Occipital lobe (tissue), 2 donors: ENCODE measurements around the gene MYCN. TPM values are rescaled to one million over a fixed set of nuclear protein-coding genes. Genes with fewer than 3 reads are reported as not detected.
"Not testable (repeated sequence)": the region's sequence is repeated elsewhere in the genome, so short reads cannot be mapped to it uniquely, and the experiment has no call there.

Experiments
- DNase-seq: peaks from one replicate; lab custom pipeline; 2025; lab: John Stamatoyannopoulos, UW
- total RNA-seq: library from RNA; depleted of rRNA; stranded (reverse); fragments of >200 nt; gene quantifications from one replicate; pipeline ENCODE4 v1.2.3, GENCODE V29; 2014

The MYCN gene
- total RNA-seq, 1 donor from 2014 or later: 75.5 TPM

DNA sequence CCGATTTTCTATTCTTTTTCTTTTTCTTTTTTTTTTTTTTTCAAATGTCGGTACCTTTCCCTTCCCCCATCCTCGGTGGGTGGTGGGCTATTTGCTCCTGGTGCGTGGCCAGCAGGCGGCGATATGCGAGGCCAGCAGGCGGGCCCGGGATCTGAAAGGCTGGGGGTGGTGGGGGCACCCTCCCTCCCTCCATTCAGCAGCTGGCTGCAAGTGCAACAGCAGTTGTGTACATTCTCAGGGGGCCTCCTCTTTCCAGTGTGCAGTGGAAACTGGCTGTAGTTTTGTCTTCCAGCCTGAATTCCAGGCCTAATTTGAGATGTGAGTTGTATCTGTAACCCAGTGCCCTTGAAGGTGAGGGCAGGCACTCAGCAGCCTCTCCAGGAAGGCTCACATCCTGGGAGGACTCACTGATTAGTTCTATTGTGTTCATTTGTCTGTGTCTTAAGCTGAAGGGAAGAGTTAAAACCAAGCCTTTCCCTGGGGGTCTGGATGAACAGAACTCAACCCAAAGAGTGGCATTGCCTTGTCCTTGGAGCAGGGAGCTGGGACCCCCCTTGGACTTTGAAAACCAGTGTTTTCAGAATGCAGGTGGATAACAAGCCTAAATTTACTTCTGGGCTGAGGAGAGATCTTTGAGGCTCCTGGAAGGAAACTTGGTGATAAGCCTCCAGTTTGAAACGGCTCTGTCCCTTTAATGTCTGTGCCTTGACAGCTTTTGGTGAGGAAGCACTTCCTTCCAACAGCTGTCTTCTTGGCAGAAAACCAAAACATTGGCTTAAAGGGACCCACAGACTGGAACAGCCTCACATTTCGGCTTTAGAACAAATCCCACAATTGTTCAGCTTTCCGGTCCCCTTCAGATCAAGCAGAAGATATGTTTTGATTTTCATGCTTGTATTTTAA, 3.3 kb downstream of the MYCN start:
- DNase-seq: peak; percentile 22

DNA sequence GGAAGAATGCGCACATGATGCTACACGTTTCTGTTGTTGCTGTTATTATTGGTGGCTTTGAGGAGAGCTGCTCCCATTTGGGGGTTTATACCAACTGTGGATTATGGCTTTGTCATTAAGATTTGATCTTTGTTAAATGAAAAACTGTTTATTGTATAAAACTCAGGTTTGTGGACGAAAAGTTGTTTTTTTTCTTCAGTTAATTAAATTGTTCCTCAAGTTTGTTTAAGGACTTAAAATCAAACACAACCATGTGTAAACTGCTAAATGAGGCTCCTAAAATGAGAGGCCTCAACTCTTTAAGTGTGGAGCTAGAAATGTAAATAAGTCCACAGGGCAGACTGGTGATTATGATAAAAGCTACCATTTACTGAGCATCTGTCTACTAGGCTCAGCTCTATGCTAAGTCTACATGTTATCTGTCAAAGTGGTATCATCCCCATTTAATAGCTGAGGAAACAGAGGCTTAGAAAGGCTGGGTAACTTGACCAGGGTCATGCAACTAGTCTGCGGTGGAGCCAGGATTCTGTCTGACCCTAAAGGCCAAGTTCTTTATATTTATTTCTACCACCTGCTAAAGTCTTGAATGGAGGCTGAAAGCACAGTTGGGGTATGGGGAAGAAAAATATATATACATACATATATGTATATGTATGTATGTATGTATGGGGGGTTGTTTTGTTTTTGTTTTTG, 4.1 kb downstream of the MYCN start:
- DNase-seq: no peak

DNA sequence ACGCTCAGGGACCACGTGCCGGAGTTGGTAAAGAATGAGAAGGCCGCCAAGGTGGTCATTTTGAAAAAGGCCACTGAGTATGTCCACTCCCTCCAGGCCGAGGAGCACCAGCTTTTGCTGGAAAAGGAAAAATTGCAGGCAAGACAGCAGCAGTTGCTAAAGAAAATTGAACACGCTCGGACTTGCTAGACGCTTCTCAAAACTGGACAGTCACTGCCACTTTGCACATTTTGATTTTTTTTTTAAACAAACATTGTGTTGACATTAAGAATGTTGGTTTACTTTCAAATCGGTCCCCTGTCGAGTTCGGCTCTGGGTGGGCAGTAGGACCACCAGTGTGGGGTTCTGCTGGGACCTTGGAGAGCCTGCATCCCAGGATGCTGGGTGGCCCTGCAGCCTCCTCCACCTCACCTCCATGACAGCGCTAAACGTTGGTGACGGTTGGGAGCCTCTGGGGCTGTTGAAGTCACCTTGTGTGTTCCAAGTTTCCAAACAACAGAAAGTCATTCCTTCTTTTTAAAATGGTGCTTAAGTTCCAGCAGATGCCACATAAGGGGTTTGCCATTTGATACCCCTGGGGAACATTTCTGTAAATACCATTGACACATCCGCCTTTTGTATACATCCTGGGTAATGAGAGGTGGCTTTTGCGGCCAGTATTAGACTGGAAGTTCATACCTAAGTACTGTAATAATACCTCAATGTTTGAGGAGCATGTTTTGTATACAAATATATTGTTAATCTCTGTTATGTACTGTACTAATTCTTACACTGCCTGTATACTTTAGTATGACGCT, 5.8 kb downstream of the MYCN start:
- DNase-seq: no peak

DNA sequence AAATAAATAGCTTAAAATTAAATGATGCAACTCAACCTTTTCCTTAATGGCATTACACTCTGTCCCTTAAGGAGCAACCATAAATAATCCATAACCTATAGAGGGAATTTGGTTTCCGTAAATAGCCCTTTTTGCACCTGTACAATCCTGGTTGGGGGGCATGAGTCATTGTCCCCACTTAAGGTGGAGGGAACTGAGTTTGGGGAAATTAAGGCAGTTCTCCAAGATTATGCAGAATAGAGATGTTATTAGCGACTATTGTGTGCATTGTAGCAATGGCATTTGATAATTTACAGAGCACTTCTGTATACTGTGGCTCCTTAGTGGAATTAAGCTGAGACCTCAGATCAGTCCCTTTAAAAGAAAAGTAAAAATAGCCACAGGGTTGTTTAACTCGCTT, 6.6 kb downstream of the MYCN start:
- DNase-seq: no peak

DNA sequence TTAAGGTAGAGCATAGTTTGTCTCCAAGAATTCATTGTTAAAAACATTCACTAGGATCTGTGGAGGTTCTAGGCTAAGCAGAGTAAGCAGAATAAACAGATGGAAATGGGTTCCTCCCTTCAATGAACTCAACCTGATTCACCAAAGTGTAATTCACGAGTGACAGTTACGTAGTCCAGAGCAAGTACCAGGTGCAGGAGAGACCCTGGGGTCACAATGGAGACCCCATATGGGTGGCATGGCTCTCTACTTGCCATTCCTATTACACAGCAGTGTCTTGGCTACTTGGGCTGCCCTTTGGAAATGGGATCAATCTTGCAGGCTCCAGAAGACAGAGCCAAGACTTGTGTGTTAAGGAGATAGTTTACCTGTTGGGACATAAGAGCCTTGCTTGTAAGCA, 7.1 kb downstream of the MYCN start:
- DNase-seq: no peak

DNA sequence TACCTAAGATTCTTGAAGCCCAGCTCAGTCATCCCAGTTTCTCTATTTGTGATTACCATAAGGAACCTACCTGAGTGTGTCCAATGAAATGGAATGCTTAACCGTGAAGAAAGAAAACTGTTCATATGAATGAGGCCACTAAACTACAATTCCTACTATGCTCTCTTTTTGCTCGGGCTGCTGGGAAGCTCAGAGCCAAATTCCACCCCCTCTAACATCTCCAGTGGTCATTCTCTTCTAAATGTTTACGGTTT, 8.3 kb downstream of the MYCN start:
- DNase-seq: no peak

DNA sequence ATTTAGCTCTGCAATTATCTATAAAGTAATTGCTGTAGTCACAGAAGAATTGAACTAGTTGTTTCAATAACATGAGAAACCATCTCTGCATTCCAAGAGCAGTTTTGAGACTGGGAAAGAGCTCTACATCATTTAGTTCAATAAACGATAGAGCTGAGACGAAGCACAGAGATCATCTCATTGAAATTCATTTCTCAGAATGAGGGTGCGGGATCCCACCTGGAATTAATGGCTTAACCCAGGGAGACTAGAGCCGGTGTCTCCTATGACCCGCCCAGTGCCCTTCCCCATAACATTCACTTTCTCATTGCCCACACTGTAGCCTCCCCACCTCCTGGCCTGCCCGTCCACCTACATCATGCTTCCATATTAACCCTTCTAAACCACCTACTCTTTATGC, 8.8 kb downstream of the MYCN start:
- no peak for DNase-seq

DNA sequence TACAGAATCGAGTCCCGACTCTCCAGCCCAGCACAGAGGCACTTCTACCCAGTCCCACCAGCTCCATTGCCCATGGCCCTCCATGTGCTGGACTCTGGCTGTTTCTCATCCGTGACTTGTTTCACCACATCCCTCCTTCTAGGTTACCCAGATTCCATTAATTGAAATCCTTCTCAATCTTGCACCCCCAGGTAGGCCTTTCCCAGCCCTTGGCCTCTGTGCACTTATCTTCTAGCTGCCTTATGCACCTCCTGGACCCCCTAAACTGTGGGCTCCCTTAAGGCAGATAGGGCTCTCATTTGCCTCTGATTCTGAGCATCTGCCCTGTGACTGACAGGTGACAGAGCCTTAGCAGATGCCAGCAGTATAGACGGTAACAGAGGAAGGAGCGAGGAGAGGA, 9.2 kb downstream of the MYCN start:
- DNase-seq: no peak

DNA sequence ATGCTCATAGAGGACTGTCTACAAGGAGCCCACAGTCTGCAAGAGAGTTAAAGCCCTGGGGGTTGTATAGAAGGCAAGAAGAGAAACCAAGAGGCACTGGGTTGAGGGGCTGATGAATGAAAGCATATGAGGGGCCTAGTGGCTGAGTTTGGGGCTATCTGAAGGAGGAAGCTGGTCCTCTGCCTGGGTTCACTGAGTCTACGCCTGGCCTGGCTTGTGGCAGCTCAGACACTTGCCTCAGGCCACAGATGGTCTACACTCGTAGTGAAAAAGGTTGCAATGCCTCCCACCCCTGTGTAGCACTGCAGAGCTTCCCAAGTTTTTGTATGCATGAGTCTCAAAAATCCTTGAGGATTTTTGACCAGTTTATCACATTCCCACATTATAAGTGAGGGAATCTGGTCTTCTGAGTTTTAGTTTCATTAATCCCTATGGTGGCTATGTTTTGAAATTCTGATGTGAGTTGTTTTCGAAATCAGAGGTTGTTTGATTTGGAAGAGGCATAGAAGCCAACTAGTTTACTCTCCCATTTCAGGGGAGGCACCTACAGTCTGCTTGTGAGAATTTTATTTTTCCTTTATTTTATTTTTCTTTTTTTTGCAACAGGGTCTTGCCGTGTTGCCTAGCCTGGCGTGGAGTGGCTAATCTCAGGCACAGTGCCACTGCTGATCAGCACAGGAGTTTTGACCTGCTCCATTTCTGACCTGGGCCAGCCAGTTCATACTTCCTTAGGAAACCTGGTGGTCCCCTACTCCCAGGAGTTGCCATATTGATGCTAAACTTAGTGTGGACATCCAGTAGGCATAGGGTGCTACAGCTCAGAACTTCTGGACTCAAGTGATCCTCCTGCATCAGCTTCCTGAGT, 10.0 kb downstream of the MYCN start:
- no peak for DNase-seq

DNA sequence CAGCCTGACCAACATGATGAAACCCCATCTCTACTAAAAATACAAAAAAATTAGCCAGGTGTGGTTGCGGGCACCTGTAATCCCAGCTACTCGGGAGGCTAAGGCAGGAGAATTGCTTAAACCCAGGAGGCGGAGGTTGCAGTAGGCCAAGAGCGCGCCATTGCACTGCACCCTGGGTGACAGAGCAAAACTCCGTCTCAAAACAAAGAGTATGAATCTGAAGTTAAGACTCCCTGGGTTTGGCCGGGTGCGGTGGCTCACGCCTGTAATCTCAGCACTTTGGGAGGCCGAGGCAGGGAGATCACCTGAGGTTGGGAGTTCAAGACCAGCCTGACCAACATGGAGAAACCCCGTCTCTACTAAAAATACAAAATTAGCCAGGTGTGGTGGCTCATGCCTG, 11.6 kb downstream of the MYCN start:
- not testable (repeated sequence) for DNase-seq

DNA sequence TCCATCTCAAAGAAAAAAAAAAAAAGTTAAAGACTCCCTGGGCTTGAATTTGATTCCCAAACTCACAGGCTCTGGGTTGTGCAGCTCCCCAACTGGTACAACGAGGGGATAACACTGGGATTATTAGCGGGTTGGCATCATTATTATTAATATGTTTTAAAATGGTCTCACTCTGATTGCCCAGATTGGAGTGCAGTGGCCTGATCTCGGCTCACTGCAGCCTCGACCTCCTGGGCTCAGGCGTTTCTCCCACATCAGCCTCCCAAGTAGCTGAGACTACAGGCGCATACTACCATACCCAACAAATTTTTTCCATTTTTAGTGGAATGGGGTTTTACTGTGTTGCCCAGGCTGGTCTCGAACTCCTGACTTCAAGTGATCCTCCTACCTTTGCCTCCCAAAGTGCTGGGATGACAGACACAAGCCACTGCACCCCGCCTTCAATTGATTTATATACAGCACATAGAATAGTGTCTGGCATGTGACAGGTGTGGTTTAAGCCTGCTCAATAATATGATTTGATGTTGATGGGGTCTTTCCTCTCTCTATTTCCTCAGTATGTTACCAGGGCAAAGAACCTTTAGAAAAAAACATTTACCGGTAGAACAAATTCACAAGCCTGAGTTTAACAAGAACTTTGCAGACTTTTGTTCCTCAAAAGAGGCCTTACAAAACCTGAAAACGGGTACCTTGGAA, 12.2 kb downstream of the MYCN start:
- no peak for DNase-seq

DNA sequence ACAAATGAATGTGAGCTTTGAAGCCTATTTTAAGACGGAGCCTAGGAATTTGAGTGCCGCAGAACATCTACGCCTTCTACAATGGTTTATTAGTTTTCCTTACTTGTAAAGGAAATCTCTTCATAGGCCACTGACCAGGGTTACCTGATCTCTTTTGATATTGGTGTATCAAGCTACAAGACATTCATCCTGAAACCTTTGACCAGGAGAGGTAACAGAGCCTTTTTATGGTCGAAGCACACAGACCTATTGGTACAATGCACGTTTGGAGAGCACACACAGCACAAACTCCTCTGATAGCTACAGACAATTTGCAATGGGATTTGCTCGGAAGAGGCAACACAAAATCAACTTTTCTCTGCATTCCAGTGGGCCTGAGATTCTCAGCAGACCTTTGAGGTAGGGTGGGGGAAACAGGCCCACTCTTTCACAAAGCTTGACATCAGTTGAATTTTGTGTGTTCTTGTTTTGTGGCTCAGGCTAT, 12.8 kb downstream of the MYCN start:
- no peak for DNase-seq

DNA sequence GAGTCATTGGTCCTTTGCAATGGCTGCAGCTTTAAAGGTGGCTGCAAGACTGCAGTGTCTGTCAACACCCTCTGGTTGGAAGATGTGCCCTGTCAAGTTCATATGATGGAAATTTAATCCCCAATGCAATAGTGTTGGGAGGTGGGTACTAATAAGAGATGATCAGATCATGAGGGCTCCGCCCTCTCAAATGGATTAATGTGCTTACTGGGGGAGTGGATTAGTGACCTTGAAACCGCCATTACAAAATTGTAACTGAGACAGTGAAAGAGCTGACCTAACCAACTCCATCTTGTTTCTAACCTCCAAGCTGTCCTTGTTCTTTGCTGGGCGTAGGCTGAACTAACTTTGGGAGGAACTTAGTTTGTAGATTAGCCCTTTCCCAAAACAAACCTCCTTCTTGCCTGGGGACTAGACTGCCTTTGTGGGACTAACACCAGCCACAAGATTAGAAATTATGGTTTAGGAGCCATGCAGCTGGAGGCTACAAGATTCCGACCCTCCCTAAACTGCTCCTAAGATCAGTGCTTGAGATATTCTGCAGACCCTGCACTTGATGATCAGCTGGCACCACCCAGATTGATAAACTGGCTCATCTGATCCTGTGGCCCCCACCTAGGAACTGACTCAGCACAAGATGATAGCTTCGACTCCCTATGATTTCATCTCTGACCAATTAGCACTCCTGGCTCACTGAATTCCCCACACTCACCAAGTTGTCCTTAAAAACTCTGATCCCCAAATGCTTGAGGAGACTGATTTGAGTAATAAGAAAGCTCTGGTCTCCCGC, 13.7 kb downstream of the MYCN start:
- DNase-seq: no peak

DNA sequence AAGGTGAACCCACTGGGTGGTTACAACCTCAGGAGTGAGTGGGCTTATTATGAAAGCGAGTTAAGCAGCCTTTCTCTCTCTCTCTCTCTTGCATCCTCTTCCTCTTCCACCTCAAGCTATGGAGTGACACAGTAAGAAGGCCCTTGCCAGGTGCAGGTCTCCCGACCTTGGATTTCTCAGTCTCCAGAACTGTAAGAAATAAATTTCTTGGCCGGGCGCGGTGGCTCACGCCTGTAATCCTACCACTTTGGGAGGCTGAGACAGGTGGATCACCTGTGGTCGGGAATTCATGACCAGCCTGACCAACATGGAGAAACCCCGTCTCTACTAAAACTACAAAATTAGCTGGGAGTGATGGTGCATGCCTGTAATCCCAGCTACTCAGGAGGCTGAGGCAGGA, 14.4 kb downstream of the MYCN start:
- DNase-seq: no peak

DNA sequence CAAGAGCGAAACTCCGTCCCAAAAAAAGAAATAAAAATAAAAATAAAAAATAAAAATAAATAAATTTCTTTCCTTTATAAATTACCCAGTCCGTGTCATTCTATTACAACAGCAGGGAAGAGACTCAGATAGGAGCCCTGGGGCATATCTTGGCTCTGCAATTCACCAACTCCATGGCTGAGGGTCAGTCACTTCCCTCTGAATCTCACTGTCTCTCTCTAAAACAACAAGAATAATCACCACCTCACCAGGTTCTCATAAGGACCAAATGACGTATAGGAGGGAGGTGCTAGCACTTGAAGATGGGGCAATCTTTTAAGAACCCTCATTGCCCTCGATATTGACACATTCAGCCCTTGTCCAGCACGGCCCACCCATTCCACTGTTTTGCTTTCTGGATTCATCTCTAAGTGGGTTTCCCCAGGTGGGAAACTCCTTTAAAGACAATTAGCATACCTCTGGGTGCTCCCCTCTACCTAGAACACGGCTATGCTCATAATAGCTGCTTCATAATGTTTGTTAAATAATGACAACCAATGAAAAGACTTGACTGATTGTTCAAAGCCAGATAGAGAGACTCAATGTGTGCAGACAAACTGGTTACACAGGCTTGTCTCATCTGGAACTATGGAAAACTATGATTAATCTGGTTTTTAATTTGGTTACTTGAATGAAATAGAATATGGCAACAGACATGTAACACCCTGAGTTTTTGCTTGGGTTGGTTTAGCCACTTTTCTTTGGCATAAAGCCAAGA, 15.1 kb downstream of the MYCN start:
- DNase-seq: no peak

DNA sequence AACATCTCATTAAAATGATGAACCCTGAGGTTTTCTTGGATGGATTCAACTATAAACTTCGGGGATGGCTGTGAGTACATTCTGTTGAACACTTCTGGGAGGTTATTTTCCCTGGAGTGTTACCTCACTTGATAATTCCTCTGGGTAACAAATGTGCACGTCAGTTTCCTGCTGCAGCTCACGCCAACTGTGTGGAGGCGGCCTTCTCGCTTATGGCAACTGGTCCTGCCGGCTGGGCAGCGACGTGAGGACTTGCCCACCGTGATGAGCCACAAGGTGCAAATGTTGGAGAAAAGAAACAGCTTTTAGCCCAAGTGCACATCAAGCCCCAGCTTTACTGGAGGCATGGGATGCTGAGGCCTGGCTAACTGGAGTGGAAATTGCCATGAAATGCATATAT, 15.9 kb downstream of the MYCN start:
- no peak for DNase-seq

DNA sequence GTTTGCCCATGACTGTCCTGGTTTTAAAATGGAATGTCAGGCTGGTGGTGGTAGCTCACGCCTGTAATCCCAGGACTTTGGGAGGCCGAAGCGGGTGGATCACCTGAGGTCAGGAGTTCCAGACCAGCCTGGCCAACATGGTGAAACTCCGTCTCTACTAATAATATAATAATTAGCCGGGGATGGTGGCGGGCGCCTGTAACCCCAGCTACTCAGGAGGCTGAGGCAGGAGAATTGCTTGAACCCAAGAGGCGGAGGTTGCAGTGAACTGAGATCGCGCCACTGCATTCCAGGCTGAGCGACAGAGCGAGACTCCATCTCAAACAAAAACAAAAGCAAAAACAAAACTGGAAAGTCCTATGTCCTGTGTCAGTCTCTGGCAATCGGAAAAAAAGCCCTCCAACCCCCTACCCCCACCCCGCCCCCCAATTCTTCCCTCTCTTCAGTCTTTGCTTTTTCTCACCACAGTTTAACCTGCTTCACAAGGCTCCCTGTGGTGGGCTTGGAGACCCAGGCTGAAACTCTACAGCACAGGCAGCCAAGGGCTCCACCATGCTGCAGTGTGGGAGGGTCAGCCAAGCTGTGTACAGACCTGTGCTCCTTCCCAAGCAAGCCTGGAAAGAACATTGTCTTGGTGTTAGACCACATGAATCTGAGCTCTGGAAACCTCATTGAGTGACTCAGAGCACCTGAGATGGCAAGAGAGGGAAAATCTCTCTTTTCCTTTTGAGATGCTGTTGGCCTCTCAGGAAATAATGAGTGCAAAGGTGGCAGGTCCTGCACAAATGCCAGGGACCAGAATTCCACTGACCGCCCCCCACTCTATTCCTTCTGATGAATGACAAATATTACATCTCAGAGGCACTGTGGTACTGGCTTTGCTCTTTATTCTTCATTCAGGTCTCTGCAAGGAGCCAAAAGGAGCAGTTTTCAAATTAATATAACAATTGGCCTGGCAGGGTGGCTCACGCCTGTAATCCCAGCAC, 16.7 kb downstream of the MYCN start:
- DNase-seq: no peak
